PC-9 (cell line): Measurements from ENCODE around the gene LIN28B. TPM values are rescaled to one million over a fixed set of nuclear protein-coding genes. Genes with fewer than 3 reads are reported as not detected.

ENCODE experiments used
- BruUV-seq: library from RNA; stranded (reverse); fragments of 400-500 nt; replicated peaks from 2 replicates; lab custom pipeline; 2021; lab: Mats Ljungman, UMichigan
- CTCF ChIA-PET: fragments of 300-600 bp; sonication (Branson Sonifier 250); formaldehyde crosslinking; loops from one replicate; lab custom pipeline; 2022; ENCODE audit warnings: antibody characterized with exemption; lab: Charles Lee
- POLR2A ChIA-PET: fragments of 300-600 bp; sonication (Branson Sonifier 250); formaldehyde crosslinking; loops from one replicate; lab custom pipeline; 2022; ENCODE audit warnings: antibody characterized with exemption; ENCODE audit not compliant: unreplicated experiment; lab: Charles Lee
- DNase-seq, 2 experiments: peaks; one replicate each; pipeline versions ENCODE4 v3.0.0 to v3.0.0-alpha.2; 2015 to 2022; ENCODE audit warnings: mixed read lengths in 1 of 2
- H2AFZ ChIP-seq: fragments of 200-600 bp; sonication (generic); 2 replicates; pipeline ENCODE4 v1.8.1; 2017; ENCODE audit warnings: antibody characterized with exemption
- H3F3A ChIP-seq: fragments of 200-600 bp; sonication (generic); 2 replicates; pipeline ENCODE4 v1.8.1; 2017; ENCODE audit warnings: antibody characterized with exemption, mild to moderate bottlenecking, low read depth; ENCODE audit not compliant: insufficient read depth
- H3K27ac ChIP-seq: fragments of 200-600 bp; sonication (generic); 2 replicates; pipeline ENCODE4 v1.6.1; 2016; ENCODE audit warnings: mixed run types
- H3K27me3 ChIP-seq: fragments of 200-600 bp; sonication (generic); 2 replicates; pipeline ENCODE4 v1.6.1; 2016; ENCODE audit warnings: low read depth, mixed run types; ENCODE audit not compliant: insufficient read depth
- H3K36me3 ChIP-seq: fragments of 200-600 bp; sonication (generic); 2 replicates; pipeline ENCODE4 v1.6.1; 2016; ENCODE audit warnings: low read depth, mixed run types
- H3K4me1 ChIP-seq: fragments of 200-600 bp; sonication (generic); replicated peaks from 2 replicates; pipeline ENCODE4 v1.6.1; 2016; ENCODE audit warnings: mixed run types; ENCODE audit not compliant: insufficient read depth
- H3K4me2 ChIP-seq: fragments of 200-600 bp; sonication (generic); 2 replicates; pipeline ENCODE4 v1.6.1; 2017; ENCODE audit warnings: mixed run types
- H3K4me3 ChIP-seq: fragments of 200-600 bp; sonication (generic); 2 replicates; pipeline ENCODE4 v1.6.1; 2016; ENCODE audit warnings: mixed run types
- H3K79me2 ChIP-seq: fragments of 200-600 bp; sonication (generic); 2 replicates; pipeline ENCODE4 v1.6.1; 2017; ENCODE audit warnings: low read depth, mixed run types
- H3K9me2 ChIP-seq: fragments of 200-600 bp; sonication (generic); 2 replicates; pipeline ENCODE4 v1.8.1; 2017; ENCODE audit warnings: mild to moderate bottlenecking; ENCODE audit not compliant: insufficient read depth
- H3K9me3 ChIP-seq: fragments of 200-600 bp; sonication (generic); 2 replicates; pipeline ENCODE4 v1.8.1; 2016; ENCODE audit warnings: low read depth; ENCODE audit not compliant: insufficient read depth
- H4K20me1 ChIP-seq: fragments of 200-600 bp; sonication (generic); 2 replicates; pipeline ENCODE4 v1.8.1; 2017; ENCODE audit not compliant: insufficient read depth
- CTCF ChIP-seq: fragments of 200-600 bp; sonication (generic); conservative IDR thresholded peaks from 2 replicates; pipeline ENCODE4 v1.6.1; 2017; ENCODE audit warnings: mixed run types, antibody characterized with exemption, mild to moderate bottlenecking, moderate library complexity
- EZH2 ChIP-seq: fragments of 200-600 bp; sonication (generic); IDR thresholded peaks from 2 replicates; pipeline ENCODE4 v1.8.0; 2017; ENCODE audit warnings: antibody characterized with exemption, low read depth
- intact Hi-C: fragments of 100-400 bp; cut with micrococcal nuclease; formaldehyde crosslinking; loops from one replicate; pipeline ENCODE4 v1.10.0; 2022; ENCODE audit not compliant: unreplicated experiment
- total RNA-seq: library from RNA; stranded (reverse); gene quantifications from 2 replicates; pipeline ENCODE4 v1.2.3, GENCODE V29; 2021

Gene LIN28B
- total RNA-seq, 1 experiment from 2014 or later: not detected

DNA sequence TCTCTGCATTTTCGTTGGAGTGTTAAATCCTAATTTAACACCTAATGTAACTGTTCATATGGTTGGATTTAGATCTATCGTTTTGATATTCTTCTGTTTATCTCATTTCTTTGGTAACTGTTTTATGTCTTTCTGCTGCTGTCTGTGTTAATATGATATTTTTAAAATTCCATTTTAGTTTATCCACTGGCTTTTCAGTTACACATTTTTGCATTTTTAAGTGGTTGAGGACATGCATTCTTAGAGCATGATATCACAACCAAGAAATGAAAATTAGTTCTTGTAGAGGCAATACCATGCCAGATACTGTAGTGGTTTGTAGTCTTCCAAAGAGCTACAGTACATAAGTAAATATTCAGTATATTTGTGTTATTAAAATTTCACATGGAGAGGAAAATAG lies 58.6 kb downstream of the LIN28B start:
- ChIA-PET POLR2A (interaction anchor here (0.5 kb wide), 1 partner anchor 156 kb away, joined by 3 read pairs; the partner anchor contains the start of gene HACE1), CTCF (no interaction called here)
- Histone ChIP-seq H3K9me3 (no peaks in the 10 kb centered on the region), H3K4me3 (no peak overlapping the region), H3F3A (no peaks in the 10 kb centered on the region), H3K79me2 (no peaks in the 10 kb centered on the region), H4K20me1 (no peaks in the 10 kb centered on the region), H3K4me2 (no peak overlapping the region), H3K4me1 (no peaks in the 10 kb centered on the region), H3K36me3 (no peaks in the 10 kb centered on the region), H2AFZ (no peak overlapping the region), H3K27ac (no peak overlapping the region), H3K27me3 (no peaks in the 10 kb centered on the region), H3K9me2 (no peaks in the 10 kb centered on the region; the same call in 1 of the 2 replicates)
- BruUV-seq: no TSS peak
- DNase-seq: no peak
- intact Hi-C loops: no loop called here
- TF ChIP-seq EZH2 (no peak), CTCF (no peak)

- H3K4me3 ChIP-seq: no peak overlapping the region
- H3K36me3 ChIP-seq: no peaks in the 10 kb centered on the region
- ChIA-PET POLR2A (no interaction called here), CTCF (interaction anchor here (0.5 kb wide), 1 partner anchor 65 kb away, joined by 3 read pairs; no protein-coding TSS in a partner anchor)
- no peaks in the 10 kb centered on the region; the same call in 1 of the 2 replicates for H3K9me2 ChIP-seq
- H3K9me3 ChIP-seq: no peaks in the 10 kb centered on the region
- H3K79me2 ChIP-seq: no peaks in the 10 kb centered on the region
- TF ChIP-seq EZH2 (no peak), CTCF (no peak)
- intact Hi-C loops: no loop called here
- H2AFZ ChIP-seq: no peak overlapping the region
- H3F3A ChIP-seq: no peaks in the 10 kb centered on the region
- no peaks in the 10 kb centered on the region for H3K4me1 ChIP-seq
- H4K20me1 ChIP-seq: no peaks in the 10 kb centered on the region
- no TSS peak for BruUV-seq
- H3K27me3 ChIP-seq: no peaks in the 10 kb centered on the region
- H3K4me2 ChIP-seq: no peak overlapping the region
- DNase-seq: no peak
- H3K27ac ChIP-seq: no peak overlapping the region
Observed at GRCh38 chr6:105019285-105019684, 62.4 kb downstream of the LIN28B start.

GRCh38 chr6:105021399-105021798 lies 64.5 kb downstream of the LIN28B start:
- H3K27ac ChIP-seq: no peak overlapping the region
- H3K4me1 ChIP-seq: no peaks in the 10 kb centered on the region
- intact Hi-C loops: no loop called here
- DNase-seq: no peak
- TF ChIP-seq EZH2 (no peak), CTCF (no peak)
- POLR2A ChIA-PET: no interaction called here
- no peaks in the 10 kb centered on the region; the same call in 1 of the 2 replicates for H3K9me2 ChIP-seq
- H3K36me3 ChIP-seq: no peaks in the 10 kb centered on the region
- no peaks in the 10 kb centered on the region for H3K9me3 ChIP-seq
- H3K27me3 ChIP-seq: no peaks in the 10 kb centered on the region
- no TSS peak for BruUV-seq
- H4K20me1 ChIP-seq: no peaks in the 10 kb centered on the region
- no peak overlapping the region for H3K4me2 ChIP-seq
- no peak overlapping the region for H3K4me3 ChIP-seq
- H2AFZ ChIP-seq: no peak overlapping the region
- H3F3A ChIP-seq: no peaks in the 10 kb centered on the region
- H3K79me2 ChIP-seq: no peaks in the 10 kb centered on the region
- CTCF ChIA-PET: no interaction called here
